Activated CD8-positive, alpha-beta T cell treated with anti-CD3 and anti-CD28 coated beads for 36 hours (primary cell): ENCODE data around the gene TMC4. TPM values are rescaled to one million over a fixed set of nuclear protein-coding genes. Genes with fewer than 3 reads are reported as not detected.
"Not testable (repeated sequence)": the region's sequence is repeated elsewhere in the genome, so short reads cannot be mapped to it uniquely, and the experiment has no call there.

Source experiments
- ATAC-seq: fragments of 200-7000 bp; cut with Tn5 transposase; one replicate; pipeline ENCODE4 v1.10.0; 2021; ENCODE audit warnings: mild to moderate bottlenecking, moderate library complexity
- CTCF ChIA-PET: fragments of 350-600 bp; sonication (Branson Sonifier 250); formaldehyde crosslinking; loops from one replicate; lab custom pipeline; 2021; ENCODE audit warnings: antibody characterized with exemption; lab: Charles Lee
- POLR2A ChIA-PET: fragments of 350-600 bp; sonication (Branson Sonifier 250); formaldehyde crosslinking; loops from one replicate; lab custom pipeline; 2021; ENCODE audit warnings: antibody characterized with exemption; lab: Charles Lee
- DNase-seq: peaks from one replicate; pipeline ENCODE4 v3.0.0-alpha.2; 2020
- H3K27ac Mint-ChIP-seq: one replicate; pipeline ENCODE4 v1.8.0; 2021; ENCODE audit warnings: mild to moderate bottlenecking, mixed read lengths
- H3K27me3 Mint-ChIP-seq: one replicate; pipeline ENCODE4 v1.8.0; 2021; ENCODE audit warnings: mixed read lengths
- H3K36me3 Mint-ChIP-seq: one replicate; pipeline ENCODE4 v1.8.0; 2021; ENCODE audit warnings: low read depth, mixed read lengths
- H3K4me1 Mint-ChIP-seq: one replicate; pipeline ENCODE4 v1.8.0; 2021; ENCODE audit warnings: low read depth, mixed read lengths
- H3K4me3 Mint-ChIP-seq: one replicate; pipeline ENCODE4 v1.8.0; 2021; ENCODE audit warnings: mild to moderate bottlenecking, moderate library complexity, mixed read lengths
- H3K9me3 Mint-ChIP-seq: one replicate; pipeline ENCODE4 v1.8.0; 2021; ENCODE audit warnings: mixed read lengths
- intact Hi-C: fragments of 100-400 bp; cut with micrococcal nuclease; formaldehyde crosslinking; loops from one replicate; pipeline ENCODE4 v1.10.0; 2022
- total RNA-seq, 2 experiments: library from RNA; stranded (reverse); gene quantifications; one replicate each; pipeline ENCODE4 v1.2.3, GENCODE V29; 2021
- TF ChIP-seq, protein P1 (sequence below): fragments of 200-600 bp; IDR thresholded peaks from one replicate; pipeline ENCODE4 v1.8.0; 2022; ENCODE audit warnings: antibody characterized with exemption, mild to moderate bottlenecking

TMC4 gene
- total RNA-seq, 2 experiments from 2014 or later: 0.54 TPM; not detected in 1

- H3K36me3 Mint-ChIP-seq: peaks cover 65% of the 10 kb centered on the region
- DNase-seq (peak; percentile 23), ATAC-seq (no peak)
- H3K27ac Mint-ChIP-seq: peak overlapping the region; percentile 23
- ChIA-PET POLR2A (interaction anchor here (1.0 to 16.5 kb wide), 3 partner anchors 15 to 58 kb away, joined by 3 to 419 read pairs (median 4); partner anchors contain the start of genes MBOAT7, RPS9 and TSEN34), CTCF (interaction anchor here (0.6 to 0.7 kb wide), 2 partner anchors 22 to 182 kb away, joined by 3 read pairs; no protein-coding TSS in a partner anchor)
- no peak overlapping the region for H3K4me3 Mint-ChIP-seq
- TF ChIP-seq, protein P1, sequence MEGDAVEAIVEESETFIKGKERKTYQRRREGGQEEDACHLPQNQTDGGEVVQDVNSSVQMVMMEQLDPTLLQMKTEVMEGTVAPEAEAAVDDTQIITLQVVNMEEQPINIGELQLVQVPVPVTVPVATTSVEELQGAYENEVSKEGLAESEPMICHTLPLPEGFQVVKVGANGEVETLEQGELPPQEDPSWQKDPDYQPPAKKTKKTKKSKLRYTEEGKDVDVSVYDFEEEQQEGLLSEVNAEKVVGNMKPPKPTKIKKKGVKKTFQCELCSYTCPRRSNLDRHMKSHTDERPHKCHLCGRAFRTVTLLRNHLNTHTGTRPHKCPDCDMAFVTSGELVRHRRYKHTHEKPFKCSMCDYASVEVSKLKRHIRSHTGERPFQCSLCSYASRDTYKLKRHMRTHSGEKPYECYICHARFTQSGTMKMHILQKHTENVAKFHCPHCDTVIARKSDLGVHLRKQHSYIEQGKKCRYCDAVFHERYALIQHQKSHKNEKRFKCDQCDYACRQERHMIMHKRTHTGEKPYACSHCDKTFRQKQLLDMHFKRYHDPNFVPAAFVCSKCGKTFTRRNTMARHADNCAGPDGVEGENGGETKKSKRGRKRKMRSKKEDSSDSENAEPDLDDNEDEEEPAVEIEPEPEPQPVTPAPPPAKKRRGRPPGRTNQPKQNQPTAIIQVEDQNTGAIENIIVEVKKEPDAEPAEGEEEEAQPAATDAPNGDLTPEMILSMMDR: no peak
- peaks cover 1% of the 10 kb centered on the region for H3K9me3 Mint-ChIP-seq
- no peaks in the 10 kb centered on the region for H3K27me3 Mint-ChIP-seq
- intact Hi-C loops: no loop called here
- H3K4me1 Mint-ChIP-seq: peaks cover 70% of the 10 kb centered on the region
These were observed 36.3 kb upstream of the TMC4 start for GRCh38 chr19:54209058-54209810.

DNA sequence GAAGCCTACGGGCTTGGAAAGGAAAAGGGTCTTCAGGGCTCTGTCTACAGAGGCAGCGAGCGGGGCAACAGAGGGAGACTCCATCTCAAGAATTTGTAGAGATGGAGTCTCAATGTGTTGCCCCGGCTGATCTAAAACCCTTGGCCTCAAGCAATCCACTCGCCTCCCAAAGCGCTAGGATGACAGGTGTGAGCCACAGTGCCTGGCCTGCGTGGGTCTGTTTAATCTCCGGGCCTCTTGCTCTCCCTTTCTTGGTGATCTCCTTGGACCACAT lies 35.8 kb upstream of the TMC4 start:
- TF ChIP-seq, protein P1: no peak
- Mint-ChIP-seq H3K4me3 (peak overlapping the region; percentile 12), H3K27ac (peak overlapping the region; percentile 85), H3K4me1 (peaks cover 75% of the 10 kb centered on the region), H3K9me3 (no peaks in the 10 kb centered on the region), H3K27me3 (no peaks in the 10 kb centered on the region), H3K36me3 (peaks cover 68% of the 10 kb centered on the region)
- DNase-seq: peak; percentile 26
- intact Hi-C loops: no loop called here
- ChIA-PET POLR2A (interaction anchor here (0.6 to 16.5 kb wide), 7 partner anchors 14 to 208 kb away, joined by 3 to 419 read pairs (median 4); partner anchors contain the start of genes LENG1, MBOAT7, PRPF31 and RPS9), CTCF (interaction anchor here (0.6 to 0.9 kb wide), 3 partner anchors 19 to 182 kb away, joined by 3 read pairs; partner anchors contain the start of gene MBOAT7)
- no peak for ATAC-seq

DNA sequence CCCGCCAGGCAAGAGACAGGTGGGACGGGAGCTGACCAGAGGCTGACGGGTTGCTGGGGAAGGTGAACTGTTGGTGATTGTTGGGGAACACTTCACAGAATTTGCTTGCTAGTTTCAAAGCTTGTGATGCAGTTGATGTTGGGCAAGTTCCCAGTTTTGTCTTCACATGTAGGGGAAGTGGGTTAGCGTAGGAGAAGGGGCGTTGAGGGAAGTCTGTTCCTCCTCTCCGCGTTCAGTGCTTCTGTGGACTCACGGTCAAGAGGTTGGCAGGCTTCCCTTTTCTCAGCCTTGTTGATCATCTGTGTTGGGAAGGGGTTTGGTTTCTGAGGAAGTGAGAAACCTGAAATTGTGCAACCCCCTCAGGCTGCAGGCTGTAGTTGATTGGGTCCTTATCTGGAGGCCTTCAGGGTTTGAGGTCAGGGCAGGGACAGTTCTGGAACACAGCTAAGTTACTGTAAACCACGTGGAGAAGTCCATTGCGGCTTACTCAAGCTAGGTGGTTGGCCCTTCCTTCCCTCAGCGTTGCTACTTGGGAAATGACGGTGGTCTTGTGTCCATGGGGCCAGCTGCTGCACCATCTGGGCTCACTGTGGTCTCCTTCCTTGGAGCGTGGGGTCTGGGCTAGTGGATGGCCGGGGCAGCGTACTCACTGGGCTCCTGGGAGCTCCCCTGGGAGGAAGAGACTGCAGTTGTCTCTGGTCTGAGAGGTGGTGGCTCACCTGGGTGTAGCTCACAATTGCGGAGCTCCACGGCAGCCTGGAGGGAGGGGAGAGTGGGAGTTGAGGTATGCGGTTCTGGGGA lies 35.2 kb upstream of the TMC4 start:
- TF ChIP-seq, protein P1: no peak

GRCh38 chr19:54207676-54207982 lies 34.7 kb upstream of the TMC4 start:
- Mint-ChIP-seq H3K27ac (peak overlapping the region; percentile 85), H3K4me3 (peak overlapping the region; percentile 14), H3K4me1 (peaks cover 86% of the 10 kb centered on the region), H3K27me3 (no peaks in the 10 kb centered on the region), H3K9me3 (no peaks in the 10 kb centered on the region), H3K36me3 (peaks cover 74% of the 10 kb centered on the region)
- ATAC-seq: peak; percentile 0
- TF ChIP-seq, protein P1: no peak
- POLR2A ChIA-PET: interaction anchor here (0.9 to 16.5 kb wide), 9 partner anchors 13 to 209 kb away, joined by 3 to 419 read pairs (median 4); partner anchors contain the start of genes CNOT3, LENG1, MBOAT7 and PRPF31
- CTCF ChIA-PET: interaction anchor here (1.1 kb wide), 1 partner anchor 37 kb away, joined by 4 read pairs; no protein-coding TSS in a partner anchor
- intact Hi-C loops: no loop called here
- DNase-seq: no peak

More for the DNA sequence above, 35.2 kb upstream of the TMC4 start:
- Mint-ChIP-seq H3K4me3 (peak overlapping the region; percentile 14), H3K27ac (peak overlapping the region; percentile 85), H3K27me3 (no peaks in the 10 kb centered on the region), H3K4me1 (peaks cover 81% of the 10 kb centered on the region), H3K9me3 (no peaks in the 10 kb centered on the region), H3K36me3 (peaks cover 72% of the 10 kb centered on the region)
- intact Hi-C loops: no loop called here
- ATAC-seq: peak; percentile 6
- POLR2A ChIA-PET: interaction anchor here (0.6 to 16.5 kb wide), 8 partner anchors 14 to 208 kb away, joined by 3 to 419 read pairs (median 4); partner anchors contain the start of genes LENG1, MBOAT7, PRPF31 and RPS9
- CTCF ChIA-PET: interaction anchor here (0.6 to 1.1 kb wide), 4 partner anchors 19 to 183 kb away, joined by 3 to 4 read pairs (median 3); partner anchors contain the start of gene MBOAT7
- DNase-seq: peak; percentile 63

DNA sequence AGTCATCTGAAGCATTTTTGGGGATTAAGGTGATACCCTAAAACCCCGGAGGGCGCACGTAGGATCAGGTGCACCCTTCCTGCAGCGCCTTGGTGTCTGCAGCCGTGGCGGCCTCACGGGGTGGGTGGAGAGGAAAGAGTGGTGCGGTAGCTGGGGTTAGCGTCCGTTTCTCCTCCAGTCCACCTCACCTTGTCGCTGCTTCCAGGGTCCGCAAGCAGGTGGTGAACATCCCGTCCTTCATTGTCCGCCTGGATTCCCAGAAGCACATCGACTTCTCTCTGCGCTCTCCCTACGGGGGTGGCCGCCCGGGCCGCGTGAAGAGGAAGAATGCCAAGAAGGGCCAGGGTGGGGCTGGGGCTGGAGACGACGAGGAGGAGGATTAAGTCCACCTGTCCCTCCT lies 34.2 kb upstream of the TMC4 start:
- Mint-ChIP-seq H3K4me1 (peaks cover 91% of the 10 kb centered on the region), H3K4me3 (peak overlapping the region; percentile 14), H3K36me3 (peaks cover 77% of the 10 kb centered on the region), H3K27ac (peak overlapping the region; percentile 85)
- ATAC-seq, intact Hi-C loops, CTCF ChIA-PET, H3K9me3 Mint-ChIP-seq, DNase-seq, H3K27me3 Mint-ChIP-seq: not testable (repeated sequence)
- POLR2A ChIA-PET: interaction anchor here (0.6 to 16.5 kb wide), 13 partner anchors 13 to 240 kb away, joined by 3 to 419 read pairs (median 3); partner anchors contain the start of genes CNOT3, LENG1, MBOAT7 and PRPF31
